Measurements from ENCODE around the gene CFLAR.
"Not testable (repeated sequence)": the region's sequence is repeated elsewhere in the genome, so short reads cannot be mapped to it uniquely, and the experiment has no call there.

CFLAR gene

DNA sequence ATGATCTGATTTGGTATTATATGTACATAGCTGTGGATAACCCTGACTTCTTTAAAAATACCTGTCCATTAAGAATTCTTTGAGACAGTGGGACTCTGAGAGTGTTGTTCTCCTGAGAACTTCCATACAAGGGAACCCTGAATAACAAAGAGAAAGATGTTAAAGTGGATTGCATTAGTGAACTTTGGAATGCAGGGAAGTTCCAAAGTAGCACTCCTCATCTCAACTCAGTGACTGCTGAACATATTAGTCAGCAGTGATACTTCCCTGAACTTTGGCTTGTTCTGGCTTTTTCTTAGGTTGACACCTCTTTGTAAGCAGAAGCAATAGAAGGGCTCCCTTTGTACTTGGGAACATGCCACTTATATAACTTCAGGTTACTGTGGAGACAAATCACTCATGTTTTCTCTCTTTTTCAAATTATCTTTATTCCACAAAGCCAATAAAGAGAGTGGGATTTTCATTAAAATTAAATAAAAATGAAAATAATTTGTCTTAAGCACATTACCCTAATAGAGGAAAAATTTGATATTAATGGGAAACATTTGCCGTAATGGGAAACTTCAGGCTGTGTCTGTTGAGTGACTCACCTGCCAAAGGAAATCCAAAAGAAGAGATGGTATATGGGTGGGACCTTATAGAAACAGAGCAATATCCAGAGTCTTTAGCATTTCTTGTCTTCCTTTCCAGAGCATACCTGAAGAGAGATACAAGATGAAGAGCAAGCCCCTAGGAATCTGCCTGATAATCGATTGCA is 33.3 kb downstream of the CFLAR start:
- DNase-seq, result no peak

DNA sequence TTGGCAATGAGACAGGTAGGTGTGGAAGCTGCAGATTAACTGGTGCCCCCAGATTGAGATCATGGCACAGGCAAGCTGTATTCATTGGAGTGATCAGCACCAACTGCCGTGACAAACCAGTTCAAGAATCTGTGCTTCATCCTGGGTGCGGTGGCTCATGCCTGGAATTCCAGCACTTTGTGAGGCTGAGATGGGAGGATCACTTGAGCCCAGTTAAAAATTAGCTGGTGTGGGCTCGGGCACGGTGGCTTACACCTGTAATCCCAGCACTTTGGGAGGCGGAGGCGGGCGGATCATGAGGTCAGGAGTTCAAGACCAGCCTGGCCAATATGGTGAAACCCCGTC is 33.8 kb downstream of the CFLAR start:
- DNase-seq, result not testable (repeated sequence)

DNA sequence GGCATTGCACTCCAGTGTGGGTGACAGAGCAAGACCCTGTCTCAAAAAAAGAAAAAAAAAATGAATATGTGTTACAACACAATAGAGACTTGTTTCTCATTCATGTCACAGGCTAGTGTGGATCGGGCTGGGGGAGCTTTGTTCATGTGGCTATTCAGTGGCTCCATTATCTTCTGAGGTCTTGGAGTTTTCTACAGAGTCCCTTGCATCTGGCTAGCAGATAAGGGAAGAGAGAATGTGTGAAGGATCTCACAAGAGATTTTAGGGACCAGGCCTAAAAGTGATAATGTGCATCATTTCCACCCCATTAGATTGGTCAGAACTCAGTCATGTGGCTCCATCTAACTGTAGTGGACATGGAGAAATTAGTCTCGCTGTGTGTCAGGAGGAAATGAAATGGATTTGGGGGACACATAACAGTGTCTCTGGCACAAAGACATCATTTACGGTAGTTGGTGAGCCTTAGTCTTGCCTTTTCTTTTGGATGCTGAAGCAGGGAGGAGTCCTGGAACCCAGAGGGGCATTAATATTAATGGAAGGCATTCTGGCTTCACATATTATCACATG is 34.6 kb downstream of the CFLAR start:
- DNase-seq, result no peak

DNA sequence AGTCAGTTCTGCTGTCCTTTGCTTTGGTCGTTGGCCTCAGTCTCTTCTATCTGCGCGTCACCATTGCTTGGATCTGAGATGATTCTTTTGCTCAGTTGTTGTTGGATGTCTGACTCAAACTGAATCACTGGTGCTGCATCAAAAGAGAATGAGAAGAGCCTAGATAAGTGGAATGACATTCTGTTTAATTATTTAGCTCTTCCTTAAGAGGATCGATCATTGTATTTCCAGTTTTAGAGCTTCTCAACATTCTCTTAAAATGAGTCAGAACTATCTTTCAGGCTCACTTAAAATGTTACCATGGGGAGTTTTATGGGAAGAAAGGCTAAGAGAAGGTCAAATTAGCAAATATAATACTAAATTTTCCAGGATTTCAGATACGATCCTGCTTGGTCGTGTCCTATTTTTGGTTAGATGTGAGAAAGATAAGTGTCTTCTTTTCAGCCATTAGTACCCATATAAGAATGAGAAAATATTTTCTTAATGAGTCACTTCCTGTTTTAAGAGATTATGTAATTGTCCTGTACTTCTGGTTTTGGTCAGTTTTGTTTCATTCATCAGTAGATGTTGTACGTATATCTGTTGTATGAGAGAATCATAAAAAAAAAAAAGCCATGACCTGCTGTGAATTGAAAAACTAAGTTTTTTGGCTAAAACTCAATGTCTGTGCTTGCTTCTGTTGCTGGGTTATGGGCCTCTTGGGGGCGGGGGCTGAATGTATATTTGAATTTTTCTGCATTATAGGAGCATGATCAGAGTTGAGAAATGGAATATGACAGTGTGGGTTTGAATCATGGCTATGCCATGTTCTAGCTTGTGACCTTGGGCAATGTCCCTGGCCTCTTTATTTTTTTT is 35.4 kb downstream of the CFLAR start:
- DNase-seq, result no peak

DNA sequence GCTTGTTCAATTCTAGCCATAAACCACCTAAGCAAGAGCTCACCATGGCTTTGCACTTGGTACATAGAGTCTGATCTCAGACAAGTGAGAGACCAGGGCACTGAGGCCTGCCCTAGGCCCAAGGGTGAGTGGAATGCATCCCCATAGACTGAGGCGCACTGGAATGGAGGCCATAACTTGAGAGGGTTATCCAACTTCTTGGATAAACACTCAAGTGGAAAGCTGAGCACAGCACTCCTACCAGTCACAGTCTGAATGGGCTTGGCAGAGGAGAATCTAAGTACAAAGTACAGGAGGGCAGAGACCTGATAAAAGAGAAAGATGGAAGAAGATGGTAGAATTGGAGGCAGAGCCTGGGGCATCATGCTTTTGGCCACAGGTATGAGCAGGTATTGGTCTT is 36.6 kb downstream of the CFLAR start:
- DNase-seq, result no peak

DNA sequence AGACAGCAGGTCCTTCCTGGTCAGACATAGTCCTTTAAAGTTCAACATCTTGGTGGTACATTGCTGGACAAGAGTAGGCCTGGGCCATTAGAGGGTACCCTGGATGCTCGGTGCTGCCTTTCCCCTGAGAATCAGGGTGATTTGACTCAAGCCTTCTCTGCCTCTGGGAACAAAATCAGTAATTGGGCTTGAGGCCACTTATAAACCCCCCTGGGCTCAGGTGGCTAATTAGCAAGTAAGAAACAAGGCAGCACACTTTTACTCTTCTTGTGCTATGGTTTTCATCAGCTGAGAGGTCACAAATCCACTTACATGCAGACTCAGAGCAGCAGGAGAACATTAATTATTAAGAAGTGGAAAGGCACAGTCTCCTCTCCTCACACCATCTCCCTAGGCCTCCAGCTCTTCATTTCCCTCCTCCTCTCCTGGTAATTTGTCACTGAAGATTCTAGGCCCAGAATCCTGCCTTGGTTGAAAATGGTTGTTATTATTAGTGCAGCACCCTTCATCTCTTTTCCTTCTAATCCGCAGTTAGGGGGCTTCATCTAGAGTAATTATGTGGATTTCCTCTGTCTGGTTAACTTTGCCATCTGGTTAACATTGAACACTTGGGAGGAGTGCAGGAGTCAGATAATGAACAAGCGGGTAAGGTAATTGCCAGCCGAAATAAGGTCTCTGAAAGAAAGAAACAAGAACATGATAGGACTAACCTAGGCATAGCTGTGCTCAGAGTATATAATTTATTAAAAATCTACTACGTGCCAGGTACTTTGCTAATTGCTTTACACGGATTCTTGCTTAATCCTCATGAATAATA is 37.2 kb downstream of the CFLAR start:
- DNase-seq, result no peak

DNA sequence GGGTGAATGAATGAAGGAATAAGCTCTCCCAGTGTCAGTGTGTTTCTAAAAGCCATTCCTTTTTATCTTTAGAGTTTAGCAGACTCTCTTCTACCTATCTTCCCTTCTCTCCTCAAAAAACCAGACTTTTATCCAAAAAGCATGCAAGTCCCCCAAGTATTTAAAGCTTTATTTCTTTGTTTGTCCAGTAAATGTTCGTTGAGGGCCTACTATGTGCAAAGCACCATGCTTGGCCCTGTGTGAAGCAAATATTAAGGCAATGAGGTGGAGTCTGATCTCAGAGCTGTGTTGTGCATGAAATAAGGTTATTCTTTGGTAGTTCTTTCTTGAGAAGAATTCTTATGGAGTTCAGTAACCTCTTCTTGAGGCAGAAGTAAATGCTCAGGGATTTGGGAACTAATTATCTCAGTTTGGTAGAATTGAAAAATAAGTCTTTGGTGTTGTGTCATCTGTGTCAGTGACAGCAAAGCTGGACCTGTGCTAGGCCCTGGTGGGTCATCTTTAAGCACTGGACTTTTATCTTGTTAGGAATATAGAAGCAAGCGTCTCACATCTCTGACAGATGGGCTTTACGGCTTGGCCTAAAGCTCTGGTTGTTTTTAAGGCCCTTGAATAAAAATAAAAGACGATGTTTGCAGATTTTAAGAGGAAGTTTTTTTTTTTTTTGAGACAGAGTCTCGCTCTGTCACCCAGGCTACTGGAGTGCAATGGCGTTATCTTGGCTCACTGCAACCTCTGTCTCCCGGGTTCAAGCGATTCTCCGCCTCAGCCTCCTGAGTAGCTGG is 38.8 kb downstream of the CFLAR start:
- DNase-seq, result no peak

DNA sequence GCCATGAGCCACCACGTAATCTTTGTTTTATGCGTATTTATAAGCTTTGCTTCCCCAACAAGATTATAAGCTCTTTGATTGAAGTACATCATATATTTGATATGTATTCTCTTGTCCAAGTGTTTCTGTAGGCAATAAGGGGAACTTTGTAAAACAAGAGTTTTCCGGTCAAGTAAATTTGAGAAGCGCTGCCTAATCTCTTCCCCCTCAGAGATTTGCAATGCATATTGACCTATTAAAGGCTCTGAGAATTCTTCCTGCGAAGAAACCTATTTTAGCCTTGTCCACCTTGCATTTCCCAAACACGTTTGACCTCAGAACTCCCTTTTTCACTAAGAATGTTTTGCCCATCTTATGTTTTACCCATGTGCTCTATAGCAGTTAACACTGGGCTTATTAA is 40.1 kb downstream of the CFLAR start:
- DNase-seq, result no peak

DNA sequence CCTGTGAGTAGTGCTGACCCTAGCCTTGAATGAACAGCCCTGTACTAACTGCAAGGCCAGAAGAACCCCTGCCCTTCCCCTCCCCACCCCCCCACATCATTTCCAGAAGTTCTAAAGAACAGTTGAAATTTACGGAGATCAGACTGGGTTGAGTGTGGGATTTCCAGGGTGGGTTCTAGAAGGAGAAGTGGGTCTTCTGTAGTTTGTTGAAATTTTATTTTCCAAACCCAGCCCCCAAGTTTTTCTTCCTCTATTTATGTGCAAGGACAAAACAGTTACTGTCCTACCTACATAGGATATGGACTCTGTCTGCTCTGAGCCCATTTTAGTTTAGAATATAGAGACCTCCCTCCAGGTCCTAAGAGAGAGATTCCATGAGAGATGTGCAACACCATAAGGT is 40.7 kb downstream of the CFLAR start:
- DNase-seq, result no peak

DNA sequence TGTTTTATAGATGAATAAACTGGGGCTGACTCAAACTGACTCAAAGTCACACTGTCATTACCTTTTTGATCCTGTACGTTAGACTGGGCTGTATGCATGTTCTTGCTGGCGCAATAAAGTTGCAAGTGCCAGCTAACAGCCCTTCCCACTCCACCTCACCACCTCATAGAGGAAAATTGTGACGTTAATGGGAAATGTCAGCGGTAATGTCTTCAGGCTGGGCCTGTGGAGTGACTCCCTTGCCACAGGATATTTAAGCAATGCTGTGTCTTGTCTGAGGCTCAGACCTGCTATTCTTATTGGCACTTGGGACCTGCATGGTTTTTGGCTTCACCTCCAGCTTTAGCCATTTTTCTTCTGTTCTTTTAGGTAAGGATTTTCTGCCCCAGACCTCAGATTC is 41.7 kb downstream of the CFLAR start:
- no peak for DNase-seq

DNA sequence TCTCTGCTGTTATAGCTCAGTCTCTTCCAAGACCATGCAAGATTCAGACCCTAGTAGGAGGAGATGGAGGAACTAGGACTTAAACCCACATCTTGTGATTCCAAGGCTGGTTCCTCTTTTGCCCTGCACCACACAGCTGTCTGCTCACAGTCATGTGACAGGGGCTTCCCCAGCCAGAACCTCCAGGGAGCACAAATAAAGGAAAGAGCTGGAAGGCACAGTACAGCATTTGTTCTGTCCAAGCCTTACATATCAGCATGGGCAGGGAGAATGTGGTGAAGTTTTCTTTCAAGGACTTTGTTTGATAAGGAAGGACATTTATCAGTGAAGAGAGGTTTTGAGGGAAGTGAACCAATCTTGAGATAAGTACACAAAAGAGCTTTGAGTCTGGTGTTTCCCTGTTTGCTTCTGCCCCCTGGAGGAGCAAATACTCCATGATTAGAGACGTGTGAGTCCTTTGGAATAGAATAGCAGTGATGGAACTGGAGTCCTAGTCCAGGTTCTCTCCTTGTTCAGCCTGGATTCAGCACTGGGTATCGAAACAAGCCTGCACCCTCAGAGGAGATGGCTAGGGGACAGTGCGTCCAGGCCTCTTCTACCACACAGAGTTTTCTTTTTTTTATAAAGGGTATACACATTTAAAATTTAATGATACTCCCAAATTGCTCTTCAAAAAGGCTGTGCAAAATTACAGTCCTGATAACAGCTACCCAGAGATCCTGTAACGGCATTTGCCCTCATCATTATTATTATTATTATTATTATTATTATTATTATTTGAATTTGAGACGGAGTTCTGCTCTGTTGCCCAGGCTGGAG is 42.4 kb downstream of the CFLAR start:
- DNase-seq, result peak; percentile 25

DNA sequence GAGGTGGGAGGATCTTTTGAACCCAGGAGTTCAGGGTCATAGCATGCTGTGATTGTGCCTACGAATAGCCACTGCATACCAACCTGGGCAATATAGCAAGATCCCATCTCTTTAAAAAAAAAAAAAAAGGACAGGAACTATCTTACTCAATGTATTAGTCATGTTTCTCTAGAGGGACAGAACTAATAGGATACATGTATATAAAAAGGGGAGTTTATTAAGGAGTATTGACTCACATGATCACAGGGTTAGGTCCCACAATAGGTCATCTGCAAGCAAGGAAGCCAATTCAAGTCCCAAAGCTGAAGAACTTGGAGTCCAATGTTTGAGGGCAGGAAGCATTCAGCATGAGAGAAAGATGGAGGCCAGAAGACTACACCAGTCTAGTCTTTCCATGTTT is 48.2 kb downstream of the CFLAR start:
- DNase-seq, result no peak

DNA sequence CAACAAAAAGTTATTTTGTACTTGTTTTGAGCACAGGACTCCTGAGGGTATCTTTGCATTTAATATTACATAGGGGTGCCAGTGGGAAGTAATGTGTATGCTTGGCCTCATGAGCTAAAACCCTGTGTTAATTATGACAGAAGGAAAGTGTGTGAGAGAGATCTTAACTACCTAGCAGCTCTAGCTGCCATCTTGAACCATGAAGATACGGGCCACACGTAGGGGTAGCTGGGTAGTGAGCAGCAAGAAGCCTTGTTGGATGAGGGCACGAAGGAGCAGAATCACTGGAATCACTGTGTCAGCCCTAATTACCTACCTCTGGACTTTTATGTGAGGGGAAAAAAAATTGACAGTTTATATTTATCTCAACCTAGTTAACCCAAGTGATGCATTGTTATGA is 51.6 kb downstream of the CFLAR start:
- no peak for DNase-seq

DNA sequence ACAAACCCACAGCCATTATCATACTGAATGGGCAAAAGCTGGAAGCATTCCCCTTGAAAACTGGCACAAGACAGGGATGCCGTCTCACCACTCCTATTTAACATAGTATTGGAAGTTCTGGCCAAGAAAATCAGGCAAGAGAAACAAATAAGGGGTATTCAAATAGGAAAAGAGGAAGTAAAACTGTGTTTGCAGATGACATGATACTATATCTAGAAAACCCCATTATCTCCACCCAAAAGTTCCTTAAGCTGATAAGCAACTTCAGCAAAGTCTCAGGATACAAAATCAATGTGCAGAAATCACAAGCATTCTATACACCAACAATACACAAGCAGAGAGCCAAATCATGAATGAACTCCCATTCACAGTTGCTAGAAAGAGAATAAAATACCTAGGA is 52.5 kb downstream of the CFLAR start:
- DNase-seq, result not testable (repeated sequence)

DNA sequence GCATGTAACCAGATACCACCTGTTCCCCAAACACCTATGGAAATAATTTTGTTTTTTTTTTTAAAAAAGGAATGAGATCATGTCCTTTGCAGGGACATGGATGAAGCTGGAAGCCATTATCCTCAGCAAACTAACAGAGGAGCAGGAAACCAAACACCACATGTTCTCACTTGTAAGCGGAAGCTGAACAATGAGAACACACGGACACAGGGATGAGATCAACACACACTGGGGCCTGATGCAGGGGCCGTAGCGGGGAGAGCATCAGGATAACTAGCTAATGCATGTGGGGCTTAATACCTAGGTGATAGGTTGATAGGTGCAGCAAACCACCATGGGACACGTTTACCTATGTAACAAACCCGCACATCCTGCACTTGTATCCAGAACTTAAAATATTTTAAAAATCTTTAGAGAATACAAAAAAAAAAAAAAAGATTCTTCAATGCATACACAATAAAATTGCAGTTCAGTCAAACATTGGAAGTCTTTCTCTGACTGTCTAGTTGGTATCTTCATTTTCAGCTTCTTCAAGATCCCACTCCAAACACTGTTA is 55.4 kb downstream of the CFLAR start:
- no peak for DNase-seq

DNA sequence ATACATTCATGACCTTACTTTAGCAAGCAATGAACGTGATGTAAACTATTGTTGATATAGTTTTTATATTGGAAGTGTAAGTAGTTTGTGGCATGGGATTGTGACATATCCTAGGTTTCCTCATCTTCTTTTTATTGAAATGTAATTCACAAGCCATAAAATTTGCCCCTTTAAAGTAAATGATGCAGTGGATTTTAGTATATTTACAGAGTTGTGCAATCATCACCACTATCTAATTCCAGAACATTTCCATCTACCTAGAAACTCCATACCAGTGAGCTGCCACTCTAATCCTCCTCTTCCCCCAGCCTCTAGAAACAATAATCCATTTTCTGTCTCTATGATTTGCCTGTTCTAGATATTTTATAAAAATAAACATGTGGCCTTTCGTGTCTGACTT is 56.3 kb downstream of the CFLAR start:
- DNase-seq, result no peak

DNA sequence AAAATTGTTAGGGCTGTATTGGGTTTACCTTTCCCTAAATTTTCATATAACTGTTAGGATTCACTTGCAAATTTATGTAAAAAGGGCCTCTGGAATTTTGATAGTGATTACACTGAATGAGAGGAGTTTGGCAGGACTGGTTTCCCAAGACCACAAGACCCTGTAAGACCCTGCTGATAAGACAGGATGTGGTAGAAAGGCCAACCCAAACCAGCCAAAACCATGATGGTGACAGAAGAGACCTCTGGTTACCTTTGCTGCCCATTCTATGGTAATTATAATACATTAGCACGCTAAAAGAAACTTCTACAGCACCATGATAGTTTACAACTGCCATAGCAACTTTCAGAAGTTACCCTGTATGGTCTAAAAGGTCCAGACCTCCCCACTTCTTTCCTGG is 58.7 kb downstream of the CFLAR start:
- no peak for DNase-seq

DNA sequence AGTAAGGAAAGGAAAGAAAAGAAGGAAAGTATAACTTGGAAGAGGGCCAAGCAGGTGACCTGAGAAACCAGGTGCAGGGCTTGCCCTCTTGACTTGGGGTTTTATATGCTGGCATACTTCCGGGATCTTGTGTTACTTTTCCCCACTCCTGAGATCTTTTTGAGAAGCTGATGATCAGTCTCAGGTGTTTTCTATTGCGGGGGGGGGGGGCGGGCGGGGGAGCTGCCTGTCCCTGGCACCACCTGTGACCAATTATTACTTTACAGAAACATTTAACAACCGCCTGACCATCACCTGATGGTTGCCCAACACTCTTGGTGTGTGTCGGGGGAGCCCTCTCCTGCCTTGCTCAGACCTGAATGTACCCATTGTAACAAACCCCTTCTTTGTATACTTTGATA is 60.1 kb downstream of the CFLAR start:
- DNase-seq, result no peak

DNA sequence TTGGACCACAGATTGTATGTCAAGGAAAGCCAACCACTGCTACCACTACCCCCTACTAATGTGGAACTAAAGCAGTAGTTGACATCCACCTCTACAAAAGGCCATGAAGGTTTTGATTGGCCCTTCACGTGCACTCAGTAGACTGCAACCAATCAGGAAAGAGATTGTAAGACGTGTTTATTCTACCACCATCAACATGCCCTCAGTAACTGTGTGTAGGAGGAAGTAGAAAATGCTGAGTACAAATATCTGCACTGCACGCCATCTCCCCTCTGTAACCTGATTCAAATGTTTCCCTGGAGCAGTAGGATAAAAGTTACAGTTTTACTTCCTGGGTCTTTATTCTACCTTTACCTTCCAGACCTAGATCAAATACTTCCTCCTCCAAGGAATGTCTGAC is 64.0 kb downstream of the CFLAR start:
- DNase-seq, result no peak

DNA sequence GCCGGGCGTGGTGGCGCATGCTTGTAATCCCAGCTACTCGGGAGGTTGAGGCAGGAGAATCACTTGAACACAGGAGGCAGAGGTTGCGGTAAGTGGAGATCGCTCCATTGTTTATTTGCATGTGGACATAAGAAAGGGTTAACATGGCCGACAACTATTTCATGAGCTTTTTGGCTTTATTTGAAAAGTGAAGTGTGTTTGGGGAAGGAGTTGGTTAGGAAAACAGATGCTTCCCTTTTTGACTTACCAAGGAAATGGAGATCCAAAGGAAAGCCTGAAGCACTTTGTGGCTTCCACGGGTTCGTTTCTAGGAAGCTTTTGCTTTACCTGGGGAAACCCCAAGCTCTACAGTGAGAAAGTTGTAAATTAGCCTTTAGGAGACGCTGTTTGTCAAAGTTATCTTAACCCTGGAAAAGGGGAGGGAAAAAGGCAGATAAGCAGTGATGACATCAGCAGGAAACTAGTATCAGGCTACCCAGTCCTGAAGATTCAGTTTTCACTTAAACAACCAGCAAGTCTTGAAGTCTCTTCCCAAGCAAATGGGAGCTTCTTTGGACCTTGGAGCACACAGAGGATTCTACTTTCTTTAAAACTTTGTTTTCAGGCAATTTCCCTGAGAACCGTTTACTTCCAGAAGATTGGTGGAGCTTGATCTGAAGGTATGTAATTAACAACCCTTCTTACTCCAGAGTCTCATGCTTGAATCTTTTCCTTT is 66.8 kb downstream of the CFLAR start, which contains the start of gene CASP10:
Gene CASP10 (plus strand): TSS at position 492 of the 715 bp plus-strand sequence. CDS start 2,637 bp downstream, outside the sequence.
- DNase-seq, result no peak

Measured in NCI-H510A (cell line).